ENCODE data around the gene CAMKMT. TPM values are rescaled to one million over a fixed set of nuclear protein-coding genes. Genes with fewer than 3 reads are reported as not detected.

Gene CAMKMT
- total and polyA plus RNA-seq, 10 donors, result 4.1 to 26.1 (median 11.0) TPM

DNA sequence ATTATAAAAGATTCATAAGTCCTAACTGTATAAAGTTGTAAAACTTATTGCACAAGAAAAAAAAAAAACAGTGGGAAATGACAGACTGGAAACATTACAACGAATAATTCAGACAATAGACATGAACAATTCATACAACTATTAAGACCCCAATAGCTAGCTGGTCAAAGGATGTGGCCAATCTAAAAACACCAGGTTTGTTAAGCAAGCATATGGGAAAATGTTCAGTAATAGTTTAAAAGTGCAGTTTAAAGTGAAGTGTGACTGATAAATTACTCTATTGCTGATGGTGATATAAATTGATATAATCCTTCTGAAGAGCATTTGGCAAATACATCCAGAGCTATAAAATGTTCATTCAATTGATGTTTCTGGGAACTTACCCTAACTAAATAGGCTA, 289.0 kb downstream of the CAMKMT start:
- DNase-seq, result no peak
- H3K4me3 ChIP-seq, result no peak overlapping the region
- no peaks in the 10 kb centered on the region for H3K9me3 ChIP-seq
- no peaks in the 10 kb centered on the region for H3K36me3 ChIP-seq
- no peaks in the 10 kb centered on the region for H3K4me1 ChIP-seq
- TF ChIP-seq POLR2AphosphoS5 (IDR thresholded peaks at IDR 0.05), result no peak
- no peak for TF ChIP-seq POLR2A (IDR thresholded peaks at IDR 0.05)
- H3K27ac ChIP-seq, result no peak overlapping the region
- intact Hi-C loops (cut with DNase I; ENCODE audit: low total_unique reads), result no loop called here
- no peaks in the 10 kb centered on the region for H3K27me3 ChIP-seq (replicated peaks in 1 of 7)
- WGBS, 5 donors, result 65 to 82% (median 78%) methylated on average over 1 of the region's 1 CpG

DNA sequence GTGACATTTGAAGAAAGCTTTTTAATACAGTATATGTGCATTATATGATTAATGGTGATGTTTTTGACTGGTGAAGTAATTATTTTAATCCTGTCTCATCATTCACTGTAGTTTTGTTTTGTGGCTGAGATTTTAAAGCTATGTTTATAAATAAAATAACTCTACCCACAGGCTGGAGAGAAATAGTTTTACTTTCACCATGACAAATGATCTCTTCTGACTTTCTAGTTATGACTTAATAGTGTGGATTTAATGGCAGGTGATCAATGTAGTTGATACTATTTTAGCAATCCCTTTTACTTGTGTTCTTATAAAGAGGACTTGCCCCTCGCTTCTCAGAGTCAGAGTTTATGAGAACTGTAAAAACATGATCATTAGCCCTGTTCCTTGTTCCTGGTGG, 290.2 kb downstream of the CAMKMT start:
- Histone ChIP-seq H3K36me3 (no peaks in the 10 kb centered on the region), H3K9me3 (no peaks in the 10 kb centered on the region), H3K4me1 (no peaks in the 10 kb centered on the region), H3K27me3 (replicated peaks in 1 of 7) (no peaks in the 10 kb centered on the region), H3K27ac (no peak overlapping the region), H3K4me3 (no peak overlapping the region)
- TF ChIP-seq POLR2AphosphoS5 (IDR thresholded peaks at IDR 0.05) (no peak), POLR2A (IDR thresholded peaks at IDR 0.05) (no peak)
- TF ChIP-seq, protein P1, sequence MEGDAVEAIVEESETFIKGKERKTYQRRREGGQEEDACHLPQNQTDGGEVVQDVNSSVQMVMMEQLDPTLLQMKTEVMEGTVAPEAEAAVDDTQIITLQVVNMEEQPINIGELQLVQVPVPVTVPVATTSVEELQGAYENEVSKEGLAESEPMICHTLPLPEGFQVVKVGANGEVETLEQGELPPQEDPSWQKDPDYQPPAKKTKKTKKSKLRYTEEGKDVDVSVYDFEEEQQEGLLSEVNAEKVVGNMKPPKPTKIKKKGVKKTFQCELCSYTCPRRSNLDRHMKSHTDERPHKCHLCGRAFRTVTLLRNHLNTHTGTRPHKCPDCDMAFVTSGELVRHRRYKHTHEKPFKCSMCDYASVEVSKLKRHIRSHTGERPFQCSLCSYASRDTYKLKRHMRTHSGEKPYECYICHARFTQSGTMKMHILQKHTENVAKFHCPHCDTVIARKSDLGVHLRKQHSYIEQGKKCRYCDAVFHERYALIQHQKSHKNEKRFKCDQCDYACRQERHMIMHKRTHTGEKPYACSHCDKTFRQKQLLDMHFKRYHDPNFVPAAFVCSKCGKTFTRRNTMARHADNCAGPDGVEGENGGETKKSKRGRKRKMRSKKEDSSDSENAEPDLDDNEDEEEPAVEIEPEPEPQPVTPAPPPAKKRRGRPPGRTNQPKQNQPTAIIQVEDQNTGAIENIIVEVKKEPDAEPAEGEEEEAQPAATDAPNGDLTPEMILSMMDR (IDR thresholded peaks at IDR 0.05 in 8 of 11, conservative IDR thresholded peaks at IDR 0.05 in 3 of 11), result no peak
- no peak for DNase-seq
- 67 to 93% (median 78%) methylated on average over 1 of the region's 1 CpG for WGBS, 5 donors
- intact Hi-C loops (cut with DNase I; ENCODE audit: low total_unique reads), result no loop called here

DNA sequence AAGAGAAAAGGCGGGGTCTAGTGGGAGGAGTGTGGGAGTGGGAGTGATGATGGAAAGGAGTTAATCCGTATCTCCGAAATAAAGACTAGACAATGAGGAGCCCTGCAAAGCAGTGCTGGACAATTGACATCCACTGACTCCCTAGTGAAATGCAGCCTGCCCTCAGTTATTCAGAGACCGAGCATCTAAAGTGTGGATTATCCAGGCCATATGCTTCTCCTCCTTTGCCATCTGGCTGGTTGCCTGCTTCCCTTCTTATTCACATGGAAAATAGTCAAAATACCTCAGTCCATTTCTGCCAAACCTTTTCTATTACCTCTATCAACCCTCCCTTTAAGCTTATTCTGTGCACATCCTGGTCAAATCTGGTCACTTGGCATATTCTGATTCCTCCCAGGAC, 291.0 kb downstream of the CAMKMT start:
- intact Hi-C loops (cut with DNase I; ENCODE audit: low total_unique reads), result no loop called here
- WGBS, 5 donors, result 78 to 92% (median 85%) methylated on average over 4 of the region's 4 CpGs
- Histone ChIP-seq H3K27ac (no peak overlapping the region), H3K4me3 (no peak overlapping the region), H3K9me3 (no peaks in the 10 kb centered on the region), H3K36me3 (no peaks in the 10 kb centered on the region), H3K27me3 (replicated peaks in 1 of 7) (no peaks in the 10 kb centered on the region), H3K4me1 (no peaks in the 10 kb centered on the region)
- DNase-seq, result no peak
- TF ChIP-seq POLR2AphosphoS5 (IDR thresholded peaks at IDR 0.05) (no peak), POLR2A (IDR thresholded peaks at IDR 0.05) (no peak)
- TF ChIP-seq, protein P1 (IDR thresholded peaks at IDR 0.05 in 8 of 11, conservative IDR thresholded peaks at IDR 0.05 in 3 of 11), result no peak

DNA sequence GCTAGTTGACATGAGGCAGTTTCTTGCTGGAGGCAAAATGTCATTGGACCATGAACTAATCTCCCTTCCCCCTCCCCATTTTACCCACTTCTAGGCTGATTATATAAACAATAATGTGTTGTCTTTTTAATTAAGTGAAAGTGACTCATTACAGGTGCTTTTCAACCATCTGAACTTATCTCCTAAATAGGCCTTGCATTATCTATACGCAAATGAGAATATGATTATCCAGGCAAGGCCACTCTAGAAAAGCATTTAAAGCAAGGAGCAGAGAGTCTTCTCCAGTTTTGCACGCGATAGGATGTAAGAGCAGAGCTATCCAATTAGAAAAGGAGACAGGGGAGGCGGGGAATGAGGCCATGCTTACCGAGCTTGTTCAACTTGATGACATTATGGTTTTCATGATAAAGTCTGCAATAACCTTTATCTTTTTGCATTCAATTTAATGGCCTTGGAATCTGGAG, 293.7 kb downstream of the CAMKMT start:
- no peaks in the 10 kb centered on the region for H3K27me3 ChIP-seq (replicated peaks in 1 of 7)
- TF ChIP-seq POLR2A (IDR thresholded peaks at IDR 0.05) (no peak), POLR2AphosphoS5 (IDR thresholded peaks at IDR 0.05) (no peak)
- TF ChIP-seq, protein P1 (IDR thresholded peaks at IDR 0.05 in 8 of 11, conservative IDR thresholded peaks at IDR 0.05 in 3 of 11), result no peak
- no peaks in the 10 kb centered on the region for H3K36me3 ChIP-seq
- H3K27ac ChIP-seq, result no peak overlapping the region
- intact Hi-C loops (cut with DNase I; ENCODE audit: low total_unique reads), result no loop called here
- no peak for DNase-seq
- no peaks in the 10 kb centered on the region for H3K9me3 ChIP-seq
- no peaks in the 10 kb centered on the region for H3K4me1 ChIP-seq
- 88 to 94% (median 90%) methylated on average over 5 of the region's 5 CpGs for WGBS, 5 donors
- no peak overlapping the region for H3K4me3 ChIP-seq

DNA sequence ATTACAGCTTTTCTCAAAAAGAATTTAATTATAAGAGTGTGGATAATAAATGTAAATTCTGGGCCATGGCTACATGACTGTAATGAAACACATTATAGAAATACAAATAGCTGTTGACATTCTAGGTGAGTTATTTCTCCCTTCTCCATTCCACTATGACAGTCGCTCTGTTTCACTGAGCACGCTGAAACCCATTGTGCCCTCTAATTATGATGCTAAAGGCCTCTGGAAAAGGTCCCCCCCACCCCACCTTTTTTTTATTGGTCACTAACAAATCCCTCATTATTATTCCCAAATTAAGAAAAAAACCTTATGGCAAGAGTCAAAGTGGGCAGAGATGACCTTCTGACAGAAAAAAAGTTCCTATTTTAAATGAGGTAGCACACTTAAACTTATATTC, 294.7 kb downstream of the CAMKMT start:
- Histone ChIP-seq H3K9me3 (no peaks in the 10 kb centered on the region), H3K36me3 (no peaks in the 10 kb centered on the region), H3K27me3 (replicated peaks in 1 of 7) (no peaks in the 10 kb centered on the region), H3K4me1 (no peaks in the 10 kb centered on the region), H3K4me3 (no peak overlapping the region), H3K27ac (no peak overlapping the region)
- intact Hi-C loops (cut with DNase I; ENCODE audit: low total_unique reads), result no loop called here
- TF ChIP-seq, protein P1 (IDR thresholded peaks at IDR 0.05 in 8 of 11, conservative IDR thresholded peaks at IDR 0.05 in 3 of 11), result no peak
- no peak for TF ChIP-seq POLR2A (IDR thresholded peaks at IDR 0.05)
- no peak for TF ChIP-seq POLR2AphosphoS5 (IDR thresholded peaks at IDR 0.05)
- 72 to 79% (median 72%) methylated on average over 2 of the region's 2 CpGs for WGBS, 5 donors
- DNase-seq, result no peak

Measured in spleen (tissue), 11 donors.